Activated CD4-positive, alpha-beta T cell treated with anti-CD3 and anti-CD28 coated beads for 36 hours (primary cell): ENCODE measurements around the gene TIMM10. TPM values are rescaled to one million over a fixed set of nuclear protein-coding genes. Genes with fewer than 3 reads are reported as not detected.

Experiments used
- ATAC-seq: fragments of 200-7000 bp; cut with Tn5 transposase; one replicate; pipeline ENCODE4 v1.10.0; 2021; ENCODE audit warnings: mild to moderate bottlenecking, moderate library complexity
- CTCF ChIA-PET: fragments of 350-600 bp; sonication (Branson Sonifier 250); formaldehyde crosslinking; loops from one replicate; lab custom pipeline; 2021; ENCODE audit warnings: antibody characterized with exemption; lab: Charles Lee
- POLR2A ChIA-PET: fragments of 350-600 bp; sonication (Branson Sonifier 250); formaldehyde crosslinking; loops from one replicate; lab custom pipeline; 2021; ENCODE audit warnings: antibody characterized with exemption, inconsistent platforms; lab: Charles Lee
- DNase-seq: peaks from one replicate; pipeline ENCODE4 v3.0.0-alpha.2; 2020
- H3K27ac Mint-ChIP-seq: one replicate; pipeline ENCODE4 v1.8.0; 2021; ENCODE audit warnings: mixed read lengths
- H3K27me3 Mint-ChIP-seq: one replicate; pipeline ENCODE4 v1.8.0; 2021; ENCODE audit warnings: mixed read lengths
- H3K36me3 Mint-ChIP-seq: one replicate; pipeline ENCODE4 v1.8.0; 2021; ENCODE audit warnings: low read depth, mixed read lengths
- H3K4me1 Mint-ChIP-seq: one replicate; pipeline ENCODE4 v1.8.0; 2021; ENCODE audit warnings: mixed read lengths
- H3K4me3 Mint-ChIP-seq: one replicate; pipeline ENCODE4 v1.8.0; 2021; ENCODE audit warnings: mild to moderate bottlenecking, moderate library complexity, mixed read lengths
- H3K9me3 Mint-ChIP-seq: one replicate; pipeline ENCODE4 v1.8.0; 2021; ENCODE audit warnings: low read depth, mixed read lengths
- intact Hi-C, 2 experiments: fragments of 100-400 bp; cut with DNase I in 1 of 2; cut with micrococcal nuclease in 1 of 2; formaldehyde crosslinking; loops; one replicate each; pipeline versions ENCODE4 v1.14.2 to v1.15.1; 2022 to 2024; cut with DNase I, micrococcal nuclease
- total RNA-seq, 2 experiments: library from RNA; stranded (reverse); gene quantifications; one replicate each; pipeline ENCODE4 v1.2.3, GENCODE V29; 2021

TIMM10 gene, protein sequence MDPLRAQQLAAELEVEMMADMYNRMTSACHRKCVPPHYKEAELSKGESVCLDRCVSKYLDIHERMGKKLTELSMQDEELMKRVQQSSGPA
- total RNA-seq, result 100 to 1,000 TPM; 124 to 158 TPM

DNA sequence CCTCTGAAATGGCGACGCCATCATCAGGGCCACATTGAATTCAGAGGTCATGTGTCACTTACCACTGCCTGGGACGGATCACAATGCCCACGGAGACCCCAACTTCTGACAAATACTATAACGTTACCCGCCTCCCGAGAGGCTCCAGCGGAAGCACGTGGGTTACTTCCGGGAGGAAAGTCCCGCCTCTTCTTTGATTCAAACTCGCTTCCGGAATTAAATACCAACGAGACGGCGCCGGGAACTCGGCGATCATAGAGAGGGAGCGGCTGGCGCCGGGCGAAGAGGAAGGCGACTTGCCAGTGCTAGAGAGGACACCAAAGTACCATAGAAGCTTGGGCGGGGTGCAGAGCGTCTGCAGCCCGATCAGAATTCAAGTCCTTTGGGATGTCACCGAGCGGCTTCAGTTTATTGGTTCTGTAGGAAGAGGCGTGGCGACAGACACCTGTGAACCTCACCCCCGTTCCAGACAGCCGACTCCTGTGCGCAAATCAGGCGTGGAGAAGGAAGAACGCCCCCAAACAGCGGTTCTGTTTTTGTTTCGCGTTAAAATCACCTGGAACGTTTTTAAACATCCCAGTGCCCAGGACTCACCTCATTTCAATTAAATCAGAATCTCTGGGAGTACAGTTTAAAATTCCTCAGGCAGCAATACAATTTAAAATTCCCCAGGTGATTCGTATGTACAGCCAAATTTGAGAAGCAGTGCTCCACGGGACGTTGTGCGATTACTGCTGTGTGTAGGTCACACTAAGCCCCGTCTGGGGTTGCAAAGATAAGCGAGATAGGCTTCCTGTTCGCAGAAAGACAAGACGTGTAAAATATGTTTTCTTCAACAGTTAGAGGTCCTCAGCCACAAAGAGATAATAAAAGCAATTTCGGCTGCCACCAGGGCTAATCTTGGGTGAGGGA is at the start of gene TIMM10:
Gene TIMM10, minus strand, starts transcription at position 159 of the 912 bp plus-strand sequence. CDS start 565 bp downstream, outside the sequence.
- intact Hi-C loops, result loop anchor here (1.0 to 2.0 kb wide), 10 partner anchors 16 to 1048 kb away; partner anchors contain the start of genes CLP1 (in 2 of the 2), MED19 (in 2 of the 2), TMX2 (in 2 of the 2) and RTN4RL2 (in 1 of the 2)

DNA sequence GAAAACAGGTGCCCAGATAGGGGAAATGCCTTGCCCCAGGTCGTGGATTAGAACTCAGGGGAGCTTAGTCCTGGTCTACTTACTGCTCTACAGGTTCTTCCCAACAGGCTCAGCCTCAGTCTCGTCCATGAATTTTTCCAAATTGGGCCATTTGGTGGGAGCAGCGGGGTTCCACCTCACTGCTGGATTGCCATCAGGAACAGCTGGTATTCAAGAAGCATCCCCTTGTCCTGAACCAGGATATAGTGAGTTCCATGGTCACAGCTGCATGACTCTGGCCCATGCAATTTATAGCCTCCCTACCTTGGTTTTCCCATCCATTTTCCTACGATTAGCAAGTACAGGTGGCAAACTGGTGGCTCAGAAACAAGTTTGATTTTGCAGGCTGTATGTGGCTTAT is 43.5 kb upstream of the TIMM10 start:
- Mint-ChIP-seq H3K4me1 (no peaks in the 10 kb centered on the region), H3K27me3 (no peaks in the 10 kb centered on the region), H3K36me3 (no peaks in the 10 kb centered on the region), H3K27ac (no peak overlapping the region), H3K4me3 (no peak overlapping the region), H3K9me3 (no peaks in the 10 kb centered on the region)
- DNase-seq, result no peak
- no peak for ATAC-seq
- ChIA-PET POLR2A (no interaction called here), CTCF (interaction anchor here (1.6 kb wide), 1 partner anchor 67 kb away, joined by 5 read pairs; no protein-coding TSS in a partner anchor)
- intact Hi-C loops, result no loop called here

More for the DNA sequence above, at the start of gene TIMM10:
- ChIA-PET CTCF (interaction anchor here (0.5 to 10.3 kb wide), 12 partner anchors 15 to 184 kb away, joined by 3 to 262 read pairs (median 6); partner anchors contain the start of genes SLC43A1 and UBE2L6), POLR2A (no interaction called here)
- Mint-ChIP-seq H3K9me3 (no peaks in the 10 kb centered on the region), H3K4me3 (peak within 1 kb of the TSS; percentile 81), H3K27ac (peak within 1 kb of the TSS; percentile 87), H3K27me3 (no peaks in the 10 kb centered on the region), H3K36me3 (peaks cover 29% of the 10 kb centered on the region), H3K4me1 (peaks cover 37% of the 10 kb centered on the region)
- DNase-seq, result peak; percentile 97
- ATAC-seq, result peak; percentile 95

DNA sequence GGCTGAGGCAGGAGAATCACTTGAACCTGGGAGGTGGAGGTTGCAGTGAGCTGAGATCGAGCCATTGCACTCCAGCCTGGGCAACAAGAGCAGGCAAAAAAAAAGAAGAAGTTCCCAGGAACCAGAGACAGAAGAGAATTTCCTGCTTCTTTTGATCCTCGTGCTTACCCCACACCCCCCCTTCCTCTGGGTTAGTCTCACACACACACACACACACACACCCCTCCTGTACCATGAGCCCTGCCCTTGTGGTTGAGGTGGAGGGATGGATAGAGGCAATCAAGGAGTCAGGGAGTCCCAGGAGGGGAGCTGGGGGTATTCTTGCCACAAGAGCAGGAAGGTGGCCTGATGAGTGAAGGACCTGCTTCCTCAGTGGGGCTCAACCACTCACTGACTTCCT is 41.1 kb upstream of the TIMM10 start:
- ATAC-seq (no peak), DNase-seq (no peak)
- ChIA-PET CTCF (interaction anchor here (0.5 to 6.3 kb wide), 7 partner anchors 25 to 170 kb away, joined by 3 to 118 read pairs (median 4); no protein-coding TSS in a partner anchor), POLR2A (no interaction called here)
- intact Hi-C loops, result no loop called here
- peaks cover 1% of the 10 kb centered on the region for H3K36me3 Mint-ChIP-seq
- no peak overlapping the region for H3K4me3 Mint-ChIP-seq
- no peaks in the 10 kb centered on the region for H3K27me3 Mint-ChIP-seq
- no peak overlapping the region for H3K27ac Mint-ChIP-seq
- H3K4me1 Mint-ChIP-seq, result peaks cover 7% of the 10 kb centered on the region
- no peaks in the 10 kb centered on the region for H3K9me3 Mint-ChIP-seq

DNA sequence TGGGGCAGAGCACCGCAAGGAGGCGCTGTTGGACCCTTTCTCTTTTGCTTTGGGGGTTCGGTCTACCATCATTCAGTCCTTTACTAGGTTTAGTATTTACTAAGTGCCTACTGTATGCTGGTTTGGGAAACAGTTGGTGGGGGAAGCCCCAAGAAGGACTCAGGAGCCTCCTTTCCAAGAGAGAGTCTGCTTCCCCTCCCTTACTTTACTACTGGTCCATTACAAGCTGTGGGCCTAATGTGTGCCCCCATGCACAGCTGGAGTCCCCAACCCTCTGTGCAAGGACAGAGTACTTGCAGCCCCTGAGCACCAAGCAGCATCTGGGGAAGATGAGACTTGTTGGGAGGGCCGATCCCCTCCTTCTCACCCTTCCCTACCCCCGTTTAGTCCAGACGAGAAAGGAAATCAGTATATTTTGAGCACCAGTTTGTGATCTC is 37.8 kb upstream of the TIMM10 start:
- Mint-ChIP-seq H3K27ac (peak overlapping the region; percentile 96), H3K4me3 (peak overlapping the region; percentile 89), H3K9me3 (no peaks in the 10 kb centered on the region), H3K4me1 (peaks cover 27% of the 10 kb centered on the region), H3K36me3 (peaks cover 23% of the 10 kb centered on the region), H3K27me3 (no peaks in the 10 kb centered on the region)
- POLR2A ChIA-PET, result interaction anchor here (0.5 to 1.1 kb wide), 5 partner anchors 44 to 108 kb away, joined by 3 to 4 read pairs (median 4); partner anchors contain the start of gene RTN4RL2
- CTCF ChIA-PET, result interaction anchor here (0.5 to 6.3 kb wide), 25 partner anchors 10 to 1261 kb away, joined by 3 to 118 read pairs (median 4); no protein-coding TSS in a partner anchor
- ATAC-seq (no peak), DNase-seq (no peak)
- intact Hi-C loops, result loop anchor here (1.0 to 5.0 kb wide), 11 partner anchors 38 to 954 kb away; partner anchors contain the start of genes TIMM10 (in 2 of the 2), MED19 (in 1 of the 2), RTN4RL2 (in 1 of the 2) and SELENOH (in 1 of the 2)

DNA sequence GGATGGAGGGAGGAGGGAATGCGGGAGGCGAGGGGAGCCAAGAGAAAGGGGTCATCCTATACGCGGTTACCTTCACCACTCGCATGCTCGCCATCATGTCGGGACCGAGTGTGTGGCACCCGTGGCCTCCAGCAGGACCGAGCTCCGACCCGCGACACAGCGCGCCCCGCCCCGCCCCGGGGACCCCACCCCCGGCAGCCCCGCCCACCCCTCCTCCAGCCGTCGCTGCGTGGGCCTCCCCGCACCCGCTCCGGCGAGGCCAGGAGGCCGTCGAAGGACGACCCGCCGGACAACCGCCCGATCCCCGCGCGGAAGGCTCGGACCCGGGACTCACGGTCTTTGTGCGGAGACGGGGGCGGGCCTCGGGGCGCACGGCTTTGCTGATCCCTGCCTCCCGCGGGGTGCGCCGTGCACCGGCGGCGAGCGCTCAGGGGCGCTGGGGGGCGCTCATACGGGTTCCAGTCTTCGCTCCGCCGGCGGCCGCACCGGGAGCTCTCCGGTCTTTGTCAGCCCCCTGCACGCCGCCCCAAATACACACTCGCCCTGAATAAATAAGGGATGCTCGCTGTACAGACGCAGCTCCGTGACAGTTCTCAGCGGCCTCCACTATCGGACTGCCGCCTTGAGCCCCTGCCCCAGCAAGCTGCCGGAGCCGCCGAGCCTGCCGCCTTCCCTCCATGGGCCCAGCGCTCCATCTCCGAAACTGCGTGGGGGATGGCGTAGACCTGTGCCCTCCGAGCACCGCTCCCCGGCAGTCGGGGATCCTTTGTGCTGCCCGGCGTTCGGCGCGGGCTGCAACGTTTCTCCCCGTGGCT is 37.2 kb upstream of the TIMM10 start, which contains the start of gene UBE2L6:
Gene UBE2L6, minus strand, starts transcription at position 158 of the 815 bp plus-strand sequence. Its CDS starts 61 bp downstream, at position 97.
- peak; percentile 95 for DNase-seq
- peak; percentile 80 for ATAC-seq
- H3K9me3 Mint-ChIP-seq, result no peaks in the 10 kb centered on the region
- intact Hi-C loops, result loop anchor here (1.0 to 5.0 kb wide), 17 partner anchors 37 to 1011 kb away; partner anchors contain the start of genes MED19 (in 2 of the 2), SELENOH (in 2 of the 2), TIMM10 (in 2 of the 2) and TMX2 (in 2 of the 2)
- POLR2A ChIA-PET, result interaction anchor here (0.8 to 1.1 kb wide), 4 partner anchors 45 to 174 kb away, joined by 3 to 4 read pairs (median 4); partner anchors contain the start of gene SELENOH
- peak within 1 kb of the TSS; percentile 98 for H3K27ac Mint-ChIP-seq
- no peaks in the 10 kb centered on the region for H3K27me3 Mint-ChIP-seq
- peaks cover 23% of the 10 kb centered on the region for H3K36me3 Mint-ChIP-seq
- peak within 1 kb of the TSS; percentile 89 for H3K4me3 Mint-ChIP-seq
- H3K4me1 Mint-ChIP-seq, result peaks cover 29% of the 10 kb centered on the region
- CTCF ChIA-PET, result interaction anchor here (0.6 to 6.3 kb wide), 29 partner anchors 9 to 1677 kb away, joined by 3 to 118 read pairs (median 3); partner anchors contain the start of gene SELENOH

DNA sequence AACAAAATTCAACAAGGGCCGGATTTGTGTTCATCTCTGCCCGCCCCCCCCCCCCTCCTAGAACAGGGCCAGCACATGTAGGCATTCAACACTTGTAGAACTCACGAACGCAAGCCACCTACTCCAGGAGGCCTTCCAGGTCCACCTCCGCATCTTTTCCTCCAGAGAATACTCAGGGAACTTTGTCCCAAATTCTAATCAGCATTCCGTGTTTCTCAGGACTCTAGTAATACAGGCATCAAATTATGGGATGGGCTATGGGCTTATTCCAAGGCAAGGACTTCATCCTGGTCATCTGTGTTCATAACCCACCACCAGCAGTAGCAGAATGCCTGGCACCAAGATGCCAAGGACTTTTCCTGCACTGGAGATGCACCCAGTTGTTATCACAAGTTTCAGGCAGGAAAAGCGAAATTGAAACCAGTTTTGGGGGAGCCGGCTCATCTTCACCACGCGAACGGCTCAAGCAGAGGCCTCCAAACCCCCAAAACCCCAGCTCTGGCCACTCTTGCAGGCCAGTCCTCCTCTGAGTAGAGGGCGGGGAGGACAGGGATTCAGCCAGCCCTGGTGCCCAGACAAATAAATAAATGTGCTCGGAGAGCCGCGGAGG is 36.5 kb upstream of the TIMM10 start:
- Mint-ChIP-seq H3K4me3 (peak overlapping the region; percentile 89), H3K36me3 (peaks cover 23% of the 10 kb centered on the region), H3K27ac (peak overlapping the region; percentile 98), H3K9me3 (no peaks in the 10 kb centered on the region), H3K4me1 (peaks cover 34% of the 10 kb centered on the region), H3K27me3 (no peaks in the 10 kb centered on the region)
- DNase-seq, result peak; percentile 50
- POLR2A ChIA-PET, result interaction anchor here (1.0 to 1.1 kb wide), 2 partner anchors 78 to 174 kb away, joined by 4 read pairs; partner anchors contain the start of gene SELENOH
- CTCF ChIA-PET, result interaction anchor here (0.6 to 6.3 kb wide), 17 partner anchors 8 to 1263 kb away, joined by 3 to 118 read pairs (median 4); partner anchors contain the start of gene SELENOH
- peak; percentile 1 for ATAC-seq
- intact Hi-C loops, result loop anchor here (1.0 to 5.0 kb wide), 13 partner anchors 90 to 1012 kb away; partner anchors contain the start of genes MED19 (in 2 of the 2), TMX2 (in 2 of the 2), CLP1 (in 1 of the 2) and SELENOH (in 1 of the 2)

DNA sequence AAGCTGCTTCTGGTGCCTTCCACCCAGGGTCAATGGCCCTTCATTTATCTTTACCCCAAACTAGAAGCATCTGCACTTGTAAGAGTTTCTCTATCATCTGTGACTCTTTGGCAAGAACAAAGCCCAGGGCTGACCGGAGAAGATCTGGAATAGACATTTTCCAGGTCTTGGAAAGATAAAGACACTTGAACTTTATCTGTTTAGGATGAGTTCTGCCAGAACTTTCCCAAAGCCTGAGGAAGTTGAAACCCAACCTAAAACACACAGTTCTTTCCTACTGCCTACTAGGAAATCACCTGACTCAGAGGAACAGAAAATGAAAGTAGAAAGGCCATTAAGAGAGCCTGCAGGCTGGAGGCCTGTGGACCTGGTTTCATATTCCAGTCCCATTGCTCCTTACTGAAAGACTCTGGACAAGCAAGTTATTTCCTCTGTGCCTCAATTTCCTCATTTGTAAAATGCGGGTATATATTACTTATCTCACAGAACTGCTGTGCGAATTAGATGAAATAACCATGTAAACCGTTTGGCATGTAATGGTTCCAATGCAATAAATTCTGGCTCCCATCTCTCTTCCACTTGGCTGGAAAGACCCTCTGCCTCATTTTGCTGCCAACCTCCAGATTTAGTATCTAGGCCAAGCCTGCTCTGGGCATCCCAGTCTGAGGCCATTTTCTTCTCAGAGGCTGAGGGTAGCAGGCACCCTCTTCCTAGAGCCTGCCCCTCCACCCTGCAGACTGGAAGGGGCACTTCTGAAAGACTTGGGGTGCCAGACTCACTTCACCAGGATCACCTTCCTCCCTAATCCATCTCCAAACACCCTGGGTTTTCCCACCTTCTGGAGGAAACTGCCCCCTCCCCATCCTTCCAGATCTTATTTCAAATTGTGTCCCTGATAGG is 35.7 kb upstream of the TIMM10 start:
- POLR2A ChIA-PET, result no interaction called here
- peaks cover 40% of the 10 kb centered on the region for H3K4me1 Mint-ChIP-seq
- CTCF ChIA-PET, result interaction anchor here (0.8 to 6.3 kb wide), 6 partner anchors 38 to 78 kb away, joined by 3 to 118 read pairs (median 5); no protein-coding TSS in a partner anchor
- intact Hi-C loops, result loop anchor here (1.0 to 5.0 kb wide), 11 partner anchors 101 to 1013 kb away; partner anchors contain the start of genes MED19 (in 1 of the 2), SELENOH (in 1 of the 2), TMX2 (in 1 of the 2) and ZFP91 (in 1 of the 2)
- H3K4me3 Mint-ChIP-seq, result peak overlapping the region; percentile 89
- H3K27ac Mint-ChIP-seq, result peak overlapping the region; percentile 98
- H3K9me3 Mint-ChIP-seq, result no peaks in the 10 kb centered on the region
- H3K36me3 Mint-ChIP-seq, result peaks cover 25% of the 10 kb centered on the region
- DNase-seq (peak; percentile 45), ATAC-seq (peak; percentile 54)
- H3K27me3 Mint-ChIP-seq, result no peaks in the 10 kb centered on the region

DNA sequence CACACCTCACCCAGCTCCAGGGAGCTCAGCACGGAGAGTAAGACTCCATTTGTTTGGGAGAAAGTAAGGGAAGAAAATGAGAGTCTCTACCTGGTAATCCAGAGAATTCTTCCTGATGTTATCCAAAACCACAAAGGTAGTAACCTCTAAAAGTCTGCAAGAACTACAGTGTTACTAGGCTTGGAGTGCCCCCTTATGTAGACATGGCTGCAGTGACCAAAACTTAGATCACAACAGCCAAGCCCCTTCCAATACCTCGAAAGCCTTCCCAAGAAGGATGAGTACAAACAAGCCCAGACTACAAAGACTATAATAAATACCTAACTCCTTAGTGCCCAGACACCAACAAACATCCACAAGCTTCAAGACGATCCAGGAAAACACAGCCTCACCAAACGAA is 32.0 kb upstream of the TIMM10 start:
- intact Hi-C loops, result no loop called here
- Mint-ChIP-seq H3K36me3 (peaks cover 45% of the 10 kb centered on the region), H3K9me3 (no peaks in the 10 kb centered on the region), H3K4me3 (no peak overlapping the region), H3K27ac (peak overlapping the region; percentile 55), H3K27me3 (no peaks in the 10 kb centered on the region), H3K4me1 (peaks cover 37% of the 10 kb centered on the region)
- CTCF ChIA-PET, result interaction anchor here (0.6 to 1.3 kb wide), 4 partner anchors 29 to 104 kb away, joined by 3 to 4 read pairs (median 3); no protein-coding TSS in a partner anchor
- POLR2A ChIA-PET, result interaction anchor here (0.7 kb wide), 1 partner anchor 138 kb away, joined by 3 read pairs; no protein-coding TSS in a partner anchor
- DNase-seq (no peak), ATAC-seq (no peak)

DNA sequence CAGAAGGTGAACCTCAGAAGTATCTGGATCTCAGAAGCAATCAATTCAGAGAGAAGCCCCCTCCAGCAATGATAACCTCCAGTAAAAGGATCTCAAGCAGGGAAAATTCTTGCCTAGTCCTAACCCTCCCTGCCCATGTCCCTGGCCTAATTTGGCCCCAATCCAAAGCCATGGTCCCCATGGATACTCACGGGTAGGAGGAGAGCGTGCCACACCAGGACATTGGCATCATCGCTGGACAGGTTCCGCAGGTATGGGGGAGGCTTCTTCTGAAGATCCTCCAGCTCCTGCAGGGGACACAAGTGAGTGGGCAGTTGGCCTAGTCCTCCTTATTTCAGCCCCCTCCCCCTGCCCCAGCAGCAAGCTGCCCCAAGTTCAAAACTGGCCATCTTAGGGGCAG is 29.6 kb upstream of the TIMM10 start:
- intact Hi-C loops, result no loop called here
- no peaks in the 10 kb centered on the region for H3K9me3 Mint-ChIP-seq
- POLR2A ChIA-PET, result no interaction called here
- DNase-seq (no peak), ATAC-seq (no peak)
- H3K27ac Mint-ChIP-seq, result peak overlapping the region; percentile 19
- peaks cover 32% of the 10 kb centered on the region for H3K4me1 Mint-ChIP-seq
- H3K36me3 Mint-ChIP-seq, result peaks cover 43% of the 10 kb centered on the region
- no peak overlapping the region for H3K4me3 Mint-ChIP-seq
- CTCF ChIA-PET, result interaction anchor here (1.3 to 2.6 kb wide), 2 partner anchors 8 to 84 kb away, joined by 6 to 12 read pairs; partner anchors contain the start of gene UBE2L6
- H3K27me3 Mint-ChIP-seq, result no peaks in the 10 kb centered on the region
